Suprapubic skin (tissue), 3 donors: Measurements from ENCODE around the gene DNAH11.

ENCODE experiments used
- CTCF ChIP-seq, 2 donors: fragments of 200-600 bp in 1 of 2; fragments of 450-650 bp in 1 of 2; sonication (generic) in 1 of 2; IDR thresholded peaks; one replicate each; pipeline ENCODE4 v1.5.1; 2016 to 2019; ENCODE audit warnings: antibody characterized with exemption in 2 of 2, mild to moderate bottlenecking in 1 of 2, moderate library complexity in 1 of 2
- POLR2A ChIP-seq, 2 donors: fragments of 450-650 bp; IDR thresholded peaks; one replicate each; pipeline ENCODE4 v1.6.1; 2017; ENCODE audit warnings: antibody characterized with exemption in 2 of 2, mild to moderate bottlenecking in 2 of 2, moderate library complexity in 2 of 2

GRCh38 chr7:21934808-21935207, 392.0 kb downstream of the DNAH11 start:
- TF ChIP-seq CTCF (IDR thresholded peaks at IDR 0.05) (no peak), POLR2A (IDR thresholded peaks at IDR 0.05) (no peak)
